Activated CD4-positive, alpha-beta memory T cell treated with anti-CD3 and anti-CD28 coated beads for 36 hours (primary cell): ENCODE results near the gene RTEL1. TPM values are rescaled to one million over a fixed set of nuclear protein-coding genes. Genes with fewer than 3 reads are reported as not detected.

ENCODE experiments used
- CTCF ChIA-PET: fragments of 350-600 bp; sonication (Branson Sonifier 250); formaldehyde crosslinking; loops from one replicate; lab custom pipeline; 2021; ENCODE audit warnings: antibody characterized with exemption, inconsistent platforms; lab: Charles Lee
- POLR2A ChIA-PET: fragments of 350-600 bp; sonication (Branson Sonifier 250); formaldehyde crosslinking; loops from one replicate; lab custom pipeline; 2021; ENCODE audit warnings: antibody characterized with exemption; lab: Charles Lee
- DNase-seq: peaks from one replicate; pipeline ENCODE4 v3.0.0-alpha.2; 2020
- H3K27ac Mint-ChIP-seq: one replicate; pipeline ENCODE4 v1.8.0; 2021; ENCODE audit warnings: mixed read lengths
- H3K27me3 Mint-ChIP-seq: one replicate; pipeline ENCODE4 v1.8.0; 2021; ENCODE audit warnings: mixed read lengths
- H3K36me3 Mint-ChIP-seq: one replicate; pipeline ENCODE4 v1.8.0; 2021; ENCODE audit warnings: mixed read lengths
- H3K4me1 Mint-ChIP-seq: one replicate; pipeline ENCODE4 v1.8.0; 2021; ENCODE audit warnings: low read depth, mixed read lengths
- H3K4me3 Mint-ChIP-seq: one replicate; pipeline ENCODE4 v1.8.0; 2021; ENCODE audit warnings: mild to moderate bottlenecking, mixed read lengths
- H3K9me3 Mint-ChIP-seq: one replicate; pipeline ENCODE4 v1.8.0; 2021; ENCODE audit warnings: mixed read lengths
- intact Hi-C: fragments of 100-400 bp; cut with micrococcal nuclease; formaldehyde crosslinking; loops from one replicate; pipeline ENCODE4 v1.15.1; 2023
- total RNA-seq, 2 experiments: library from RNA; stranded (reverse); gene quantifications; one replicate each; pipeline ENCODE4 v1.2.3, GENCODE V29; 2021

RTEL1 gene
- total RNA-seq, 2 experiments from 2014 or later, result 38.0 to 38.3 TPM

- CTCF ChIA-PET, result interaction anchor here (0.7 to 5.2 kb wide), 7 partner anchors 8 to 199 kb away, joined by 3 to 26 read pairs (median 4); partner anchors contain the start of genes ARFRP1, PTK6, TPD52L2 and ZGPAT
- peaks cover 10% of the 10 kb centered on the region for H3K36me3 Mint-ChIP-seq
- DNase-seq, result peak; percentile 82
- peaks cover 19% of the 10 kb centered on the region for H3K4me1 Mint-ChIP-seq
- POLR2A ChIA-PET, result interaction anchor here (0.7 to 5.1 kb wide), 8 partner anchors 9 to 129 kb away, joined by 3 to 30 read pairs (median 3); partner anchors contain the start of genes ARFRP1, TPD52L2 and ZGPAT
- peak within 1 kb of the TSS; percentile 83 for H3K27ac Mint-ChIP-seq
- H3K27me3 Mint-ChIP-seq, result no peaks in the 10 kb centered on the region
- no peaks in the 10 kb centered on the region for H3K9me3 Mint-ChIP-seq
- intact Hi-C loops, result loop anchor here (2.0 to 10.0 kb wide), 4 partner anchors 29 to 239 kb away; partner anchors contain the start of genes ARFRP1, RTEL1 and SAMD10
- peak within 1 kb of the TSS; percentile 69 for H3K4me3 Mint-ChIP-seq
Observed at GRCh38 chr20:63735859-63736718, 78.0 kb downstream of the RTEL1 start, which contains the start of gene LIME1. LIME1 (plus strand) TSS chr20:63736664; CDS start chr20:63737550, 886 bp downstream.

DNA sequence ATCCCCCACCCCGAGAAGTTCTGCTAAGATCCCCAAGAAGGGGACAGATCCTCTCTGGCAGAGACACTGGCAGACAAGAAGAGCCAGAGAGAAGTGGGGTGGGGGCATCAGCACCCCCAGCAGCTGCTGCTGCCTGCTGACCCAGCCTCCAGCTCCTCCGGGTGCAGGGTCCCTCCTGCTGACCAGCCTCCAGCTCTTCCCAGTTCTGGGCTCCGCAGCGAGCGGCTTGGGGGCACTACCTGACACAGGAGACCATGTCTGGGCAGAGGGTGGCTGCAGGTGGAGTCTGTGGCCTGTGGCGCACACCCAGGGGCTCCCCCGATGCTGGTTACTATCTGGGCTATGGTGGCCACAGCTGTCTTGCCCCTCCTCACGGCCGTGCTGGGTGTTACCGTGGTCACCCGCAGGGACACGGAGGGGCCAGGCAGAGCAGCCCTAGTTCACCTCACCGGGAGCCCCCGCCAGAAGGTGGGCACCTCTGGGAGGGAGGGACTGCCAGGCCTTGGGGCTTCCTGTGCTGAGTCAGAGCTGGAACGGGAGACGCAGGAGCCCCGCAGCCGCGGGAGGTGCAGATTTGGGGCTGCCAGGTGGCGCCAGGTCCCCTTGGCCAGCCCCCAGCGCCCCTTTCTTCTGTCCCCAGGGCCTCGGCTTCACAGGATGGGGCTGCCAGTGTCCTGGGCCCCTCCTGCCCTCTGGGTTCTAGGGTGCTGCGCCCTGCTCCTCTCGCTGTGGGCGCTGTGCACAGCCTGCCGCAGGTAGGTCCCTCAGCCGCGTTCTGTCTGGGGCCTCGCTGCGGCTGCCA is 79.0 kb downstream of the RTEL1 start:
- POLR2A ChIA-PET, result interaction anchor here (1.0 to 5.1 kb wide), 5 partner anchors 29 to 128 kb away, joined by 3 to 30 read pairs (median 3); partner anchors contain the start of genes ARFRP1, TPD52L2 and ZGPAT
- intact Hi-C loops, result loop anchor here (2.0 to 10.0 kb wide), 4 partner anchors 30 to 238 kb away; partner anchors contain the start of genes ARFRP1, RTEL1 and SAMD10
- CTCF ChIA-PET, result interaction anchor here (1.0 to 5.2 kb wide), 6 partner anchors 9 to 128 kb away, joined by 3 to 26 read pairs (median 4); partner anchors contain the start of genes ARFRP1, TPD52L2 and ZGPAT

DNA sequence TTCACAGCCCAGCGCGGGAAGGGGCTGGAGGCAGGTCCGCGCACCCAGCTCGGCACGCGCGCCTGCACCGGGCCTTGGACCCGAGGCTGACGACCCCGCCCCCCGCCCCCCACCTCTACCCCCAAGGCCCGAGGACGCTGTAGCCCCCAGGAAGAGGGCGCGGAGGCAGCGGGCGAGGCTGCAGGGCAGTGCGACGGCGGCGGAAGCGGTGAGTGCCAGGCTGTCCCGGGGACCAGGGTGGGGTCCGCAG is 79.5 kb downstream of the RTEL1 start:
- no peak overlapping the region for H3K27ac Mint-ChIP-seq
- intact Hi-C loops, result loop anchor here (2.0 to 10.0 kb wide), 4 partner anchors 31 to 237 kb away; partner anchors contain the start of genes ARFRP1, RTEL1 and SAMD10
- ChIA-PET CTCF (interaction anchor here (1.0 to 5.2 kb wide), 3 partner anchors 16 to 200 kb away, joined by 3 to 26 read pairs (median 5); partner anchors contain the start of genes ARFRP1 and ZGPAT), POLR2A (interaction anchor here (1.1 to 5.1 kb wide), 3 partner anchors 30 to 95 kb away, joined by 3 to 30 read pairs (median 3); partner anchors contain the start of genes ARFRP1 and ZGPAT)
- H3K4me1 Mint-ChIP-seq, result peaks cover 19% of the 10 kb centered on the region
- H3K4me3 Mint-ChIP-seq, result peak overlapping the region; percentile 69
- H3K27me3 Mint-ChIP-seq, result no peaks in the 10 kb centered on the region
- H3K36me3 Mint-ChIP-seq, result peaks cover 10% of the 10 kb centered on the region
- H3K9me3 Mint-ChIP-seq, result no peaks in the 10 kb centered on the region
- DNase-seq, result no peak

More for the DNA sequence above, 79.0 kb downstream of the RTEL1 start:
- DNase-seq, result peak; percentile 73
- Mint-ChIP-seq H3K36me3 (peaks cover 10% of the 10 kb centered on the region), H3K27me3 (no peaks in the 10 kb centered on the region), H3K9me3 (no peaks in the 10 kb centered on the region), H3K4me1 (peaks cover 19% of the 10 kb centered on the region), H3K27ac (peak overlapping the region; percentile 83), H3K4me3 (peak overlapping the region; percentile 69)

DNA sequence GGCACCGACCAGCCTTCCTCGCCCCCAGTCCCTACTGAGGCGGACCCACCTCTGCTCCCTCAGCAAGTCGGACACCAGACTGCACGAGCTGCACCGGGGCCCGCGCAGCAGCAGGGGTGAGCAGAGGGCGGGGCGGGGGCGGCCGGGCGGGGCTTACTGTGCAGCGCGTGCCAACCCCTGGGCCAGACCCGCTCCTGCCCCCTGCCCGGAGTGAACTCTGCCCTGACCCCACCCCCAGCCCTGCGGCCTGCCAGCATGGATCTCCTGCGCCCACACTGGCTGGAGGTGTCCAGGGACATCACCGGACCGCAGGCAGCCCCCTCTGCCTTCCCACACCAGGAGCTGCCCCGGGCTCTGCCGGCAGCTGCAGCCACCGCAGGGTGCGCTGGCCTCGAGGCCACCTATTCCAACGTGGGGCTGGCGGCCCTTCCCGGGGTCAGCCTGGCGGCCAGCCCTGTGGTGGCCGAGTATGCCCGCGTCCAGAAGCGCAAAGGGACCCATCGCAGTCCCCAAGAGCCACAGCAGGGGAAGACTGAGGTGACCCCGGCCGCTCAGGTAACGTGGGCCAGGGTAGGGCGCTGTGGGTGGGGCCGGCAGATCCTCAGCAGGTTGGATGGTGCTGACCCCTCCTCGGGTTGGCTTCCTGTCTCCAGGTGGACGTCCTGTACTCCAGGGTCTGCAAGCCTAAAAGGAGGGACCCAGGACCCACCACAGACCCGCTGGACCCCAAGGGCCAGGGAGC is 80.0 kb downstream of the RTEL1 start:
- H3K4me3 Mint-ChIP-seq, result peak overlapping the region; percentile 35
- ChIA-PET CTCF (interaction anchor here (1.0 to 5.2 kb wide), 3 partner anchors 16 to 200 kb away, joined by 3 to 26 read pairs (median 5); partner anchors contain the start of genes ARFRP1 and ZGPAT), POLR2A (interaction anchor here (0.7 to 5.1 kb wide), 3 partner anchors 16 to 40 kb away, joined by 3 to 30 read pairs (median 5); partner anchors contain the start of genes ARFRP1 and ZGPAT)
- no peaks in the 10 kb centered on the region for H3K27me3 Mint-ChIP-seq
- H3K27ac Mint-ChIP-seq, result no peak overlapping the region
- H3K9me3 Mint-ChIP-seq, result no peaks in the 10 kb centered on the region
- H3K36me3 Mint-ChIP-seq, result peaks cover 10% of the 10 kb centered on the region
- peaks cover 19% of the 10 kb centered on the region for H3K4me1 Mint-ChIP-seq
- intact Hi-C loops, result loop anchor here (2.0 to 10.0 kb wide), 4 partner anchors 31 to 237 kb away; partner anchors contain the start of genes ARFRP1, RTEL1 and SAMD10
- peak; percentile 41 for DNase-seq

DNA sequence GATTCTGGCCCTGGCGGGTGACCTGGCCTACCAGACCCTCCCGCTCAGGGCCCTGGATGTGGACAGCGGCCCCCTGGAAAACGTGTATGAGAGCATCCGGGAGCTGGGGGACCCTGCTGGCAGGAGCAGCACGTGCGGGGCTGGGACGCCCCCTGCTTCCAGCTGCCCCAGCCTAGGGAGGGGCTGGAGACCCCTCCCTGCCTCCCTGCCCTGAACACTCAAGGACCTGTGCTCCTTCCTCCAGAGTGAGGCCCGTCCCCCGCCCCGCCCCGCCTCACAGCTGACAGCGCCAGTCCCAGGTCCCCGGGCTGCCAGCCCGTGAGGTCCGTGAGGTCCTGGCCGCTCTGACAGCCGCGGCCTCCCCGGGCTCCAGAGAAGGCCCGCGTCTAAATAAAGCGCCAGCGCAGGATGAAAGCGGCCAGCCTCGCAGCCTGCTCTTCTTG is 80.6 kb downstream of the RTEL1 start:
- Mint-ChIP-seq H3K27me3 (no peaks in the 10 kb centered on the region), H3K4me3 (peak overlapping the region; percentile 35), H3K36me3 (peaks cover 9% of the 10 kb centered on the region), H3K27ac (no peak overlapping the region), H3K9me3 (no peaks in the 10 kb centered on the region), H3K4me1 (peaks cover 19% of the 10 kb centered on the region)
- intact Hi-C loops, result loop anchor here (5.0 to 10.0 kb wide), 3 partner anchors 81 to 236 kb away; partner anchors contain the start of genes RTEL1 and SAMD10
- ChIA-PET POLR2A (interaction anchor here (0.7 to 5.1 kb wide), 4 partner anchors 16 to 97 kb away, joined by 3 to 30 read pairs (median 4); partner anchors contain the start of genes ARFRP1 and ZGPAT), CTCF (interaction anchor here (0.9 to 5.2 kb wide), 3 partner anchors 32 to 201 kb away, joined by 3 to 26 read pairs (median 5); partner anchors contain the start of genes ARFRP1, PTK6 and ZGPAT)
- DNase-seq, result peak; percentile 65

DNA sequence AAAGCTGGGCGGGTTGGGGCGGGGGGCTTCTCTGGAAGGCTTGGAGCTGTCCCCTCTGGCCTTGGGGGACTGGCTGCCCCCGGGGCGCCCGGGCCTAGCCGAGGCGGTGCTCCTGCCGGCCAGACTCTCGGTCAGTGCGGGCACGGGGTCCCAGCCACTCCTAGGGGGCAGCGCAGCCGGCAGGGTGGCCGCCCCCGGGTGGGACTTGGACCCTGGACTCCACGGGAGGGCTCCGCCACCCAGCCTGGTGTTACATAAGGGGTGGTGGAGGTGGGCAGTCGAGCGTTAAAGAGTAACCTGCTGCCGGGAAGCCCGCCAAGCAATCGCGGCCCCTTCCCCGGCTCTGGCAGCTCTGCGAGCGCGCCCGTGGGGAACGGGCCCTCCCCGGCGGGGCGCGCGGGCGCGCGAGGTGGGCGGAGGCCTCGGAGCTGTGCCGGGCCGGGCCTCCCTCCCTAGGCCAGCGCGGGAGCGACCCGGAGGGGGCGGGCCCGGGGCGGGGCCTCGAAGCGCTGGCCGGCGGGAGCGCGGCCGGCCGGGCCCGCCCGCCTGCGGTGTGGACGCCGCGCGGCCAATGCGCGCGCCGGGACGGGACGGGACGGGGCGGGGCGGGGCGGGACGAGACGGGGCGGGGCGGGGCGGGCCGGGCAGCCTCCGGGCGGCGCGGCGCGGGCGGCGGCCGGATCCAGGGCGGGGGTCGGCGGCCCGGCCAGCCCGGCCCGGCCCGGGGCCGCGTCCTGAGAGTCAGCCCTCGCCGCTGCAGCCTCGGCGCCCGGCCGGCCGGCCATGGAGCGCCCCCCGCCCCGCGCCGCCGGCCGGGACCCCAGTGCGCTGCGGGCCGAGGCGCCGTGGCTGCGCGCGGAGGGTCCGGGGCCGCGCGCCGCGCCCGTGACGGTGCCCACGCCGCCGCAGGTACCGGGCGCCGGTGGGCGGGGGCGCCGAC is 81.3 kb downstream of the RTEL1 start, which contains the start of gene SLC2A4RG:
Gene SLC2A4RG, plus strand, starts transcription at position 647 of the 940 bp plus-strand sequence. Its CDS starts 137 bp downstream, at position 784.
- CTCF ChIA-PET, result interaction anchor here (0.9 to 5.2 kb wide), 2 partner anchors 32 to 202 kb away, joined by 3 to 26 read pairs; partner anchors contain the start of genes ARFRP1, PTK6 and ZGPAT
- Mint-ChIP-seq H3K9me3 (no peaks in the 10 kb centered on the region), H3K27me3 (no peaks in the 10 kb centered on the region), H3K4me1 (peaks cover 19% of the 10 kb centered on the region), H3K36me3 (peaks cover 5% of the 10 kb centered on the region), H3K4me3 (peak within 1 kb of the TSS; percentile 64), H3K27ac (no peak within 1 kb of the TSS)
- DNase-seq, result peak; percentile 74
- intact Hi-C loops, result loop anchor here (1.0 to 10.0 kb wide), 4 partner anchors 32 to 235 kb away; partner anchors contain the start of genes ARFRP1, RTEL1 and SAMD10
- POLR2A ChIA-PET, result interaction anchor here (0.8 to 5.1 kb wide), 3 partner anchors 31 to 98 kb away, joined by 3 to 30 read pairs (median 5); partner anchors contain the start of genes ARFRP1 and ZGPAT

DNA sequence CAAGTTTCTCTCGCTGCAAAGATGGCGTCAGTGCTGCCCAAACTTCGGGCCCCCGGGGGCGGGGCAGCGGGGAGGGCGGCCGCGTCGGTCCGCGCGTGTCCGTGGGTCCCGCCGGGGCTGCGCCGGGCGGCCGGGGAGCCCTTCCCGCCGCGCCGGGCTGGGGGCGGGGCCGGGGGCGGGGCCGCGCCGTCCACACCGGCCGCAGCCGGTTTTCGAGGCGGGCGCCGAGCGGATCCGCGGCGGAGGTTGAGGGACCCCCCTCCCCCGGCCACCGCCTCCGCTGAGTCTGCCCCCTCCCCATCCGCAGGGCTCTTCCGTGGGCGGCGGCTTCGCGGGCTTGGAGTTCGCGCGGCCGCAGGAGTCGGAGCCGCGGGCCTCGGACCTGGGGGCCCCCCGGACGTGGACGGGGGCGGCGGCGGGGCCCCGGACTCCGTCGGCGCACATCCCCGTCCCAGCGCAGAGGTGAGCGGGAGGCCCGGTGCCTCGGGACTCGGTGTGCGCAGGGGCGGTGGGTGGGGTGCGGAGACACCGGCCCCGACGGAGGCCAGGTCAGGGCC is 82.0 kb downstream of the RTEL1 start:
- CTCF ChIA-PET, result interaction anchor here (0.9 to 1.5 kb wide), 3 partner anchors 10 to 33 kb away, joined by 4 to 14 read pairs (median 4); partner anchors contain the start of genes ARFRP1 and ZGPAT
- intact Hi-C loops, result loop anchor here (1.0 kb wide), 1 partner anchor 33 kb away; the partner anchor contains the start of gene ARFRP1
- Mint-ChIP-seq H3K27ac (no peak overlapping the region), H3K9me3 (no peaks in the 10 kb centered on the region), H3K27me3 (no peaks in the 10 kb centered on the region), H3K4me1 (peaks cover 19% of the 10 kb centered on the region), H3K36me3 (peaks cover 5% of the 10 kb centered on the region), H3K4me3 (peak overlapping the region; percentile 64)
- DNase-seq, result peak; percentile 59
- POLR2A ChIA-PET, result interaction anchor here (0.9 to 2.4 kb wide), 3 partner anchors 11 to 42 kb away, joined by 5 to 10 read pairs (median 5); no protein-coding TSS in a partner anchor

DNA sequence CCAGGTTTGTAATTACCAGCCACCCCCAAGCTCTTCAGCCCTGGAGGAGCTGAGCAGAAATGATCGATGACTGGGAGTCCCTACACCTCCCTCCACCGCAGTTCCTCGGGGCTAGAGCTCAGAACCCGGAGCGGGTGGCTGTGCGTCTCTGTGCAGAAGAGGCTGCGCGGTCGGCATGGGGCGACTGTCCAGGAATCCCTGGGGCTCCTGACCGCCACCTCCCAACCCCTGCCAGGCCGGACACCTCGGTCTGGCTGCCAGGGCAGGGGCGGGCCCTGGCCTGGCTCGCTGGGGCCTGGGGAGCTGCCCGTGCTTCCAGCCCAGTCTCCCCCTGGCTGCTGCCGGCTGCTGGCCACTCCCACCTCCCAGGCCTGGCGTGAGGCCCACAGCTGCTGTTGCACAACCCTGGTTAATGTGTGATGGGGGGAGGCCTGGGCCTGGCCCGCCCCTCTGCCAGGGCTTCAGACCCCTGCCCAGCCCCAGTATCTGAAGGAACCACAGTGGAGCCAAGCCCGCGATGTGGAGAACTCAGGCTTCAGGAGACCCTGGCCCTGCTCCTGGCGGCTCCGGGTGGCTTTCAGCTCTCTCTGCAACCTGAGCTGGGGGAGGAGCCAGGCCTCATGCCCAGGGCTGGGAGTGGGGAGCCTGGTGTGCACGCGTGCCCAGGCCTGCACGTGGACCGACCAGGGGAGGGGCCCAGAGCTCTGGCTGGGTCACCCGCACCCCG is 82.7 kb downstream of the RTEL1 start:
- peaks cover 18% of the 10 kb centered on the region for H3K4me1 Mint-ChIP-seq
- POLR2A ChIA-PET, result interaction anchor here (0.9 to 2.4 kb wide), 4 partner anchors 10 to 42 kb away, joined by 5 to 10 read pairs (median 5); partner anchors contain the start of genes ARFRP1 and ZGPAT
- no peak overlapping the region for H3K27ac Mint-ChIP-seq
- H3K9me3 Mint-ChIP-seq, result no peaks in the 10 kb centered on the region
- H3K36me3 Mint-ChIP-seq, result peaks cover 5% of the 10 kb centered on the region
- intact Hi-C loops, result loop anchor here (1.0 kb wide), 1 partner anchor 33 kb away; the partner anchor contains the start of gene ARFRP1
- H3K27me3 Mint-ChIP-seq, result no peaks in the 10 kb centered on the region
- CTCF ChIA-PET, result interaction anchor here (0.5 to 1.5 kb wide), 4 partner anchors 10 to 79 kb away, joined by 3 to 14 read pairs (median 4); partner anchors contain the start of genes ARFRP1 and ZGPAT
- peak; percentile 55 for DNase-seq
- peak overlapping the region; percentile 64 for H3K4me3 Mint-ChIP-seq
